ENCODE data around the gene ANKRD63.

- TF ChIP-seq, protein P1, sequence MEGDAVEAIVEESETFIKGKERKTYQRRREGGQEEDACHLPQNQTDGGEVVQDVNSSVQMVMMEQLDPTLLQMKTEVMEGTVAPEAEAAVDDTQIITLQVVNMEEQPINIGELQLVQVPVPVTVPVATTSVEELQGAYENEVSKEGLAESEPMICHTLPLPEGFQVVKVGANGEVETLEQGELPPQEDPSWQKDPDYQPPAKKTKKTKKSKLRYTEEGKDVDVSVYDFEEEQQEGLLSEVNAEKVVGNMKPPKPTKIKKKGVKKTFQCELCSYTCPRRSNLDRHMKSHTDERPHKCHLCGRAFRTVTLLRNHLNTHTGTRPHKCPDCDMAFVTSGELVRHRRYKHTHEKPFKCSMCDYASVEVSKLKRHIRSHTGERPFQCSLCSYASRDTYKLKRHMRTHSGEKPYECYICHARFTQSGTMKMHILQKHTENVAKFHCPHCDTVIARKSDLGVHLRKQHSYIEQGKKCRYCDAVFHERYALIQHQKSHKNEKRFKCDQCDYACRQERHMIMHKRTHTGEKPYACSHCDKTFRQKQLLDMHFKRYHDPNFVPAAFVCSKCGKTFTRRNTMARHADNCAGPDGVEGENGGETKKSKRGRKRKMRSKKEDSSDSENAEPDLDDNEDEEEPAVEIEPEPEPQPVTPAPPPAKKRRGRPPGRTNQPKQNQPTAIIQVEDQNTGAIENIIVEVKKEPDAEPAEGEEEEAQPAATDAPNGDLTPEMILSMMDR (IDR thresholded peaks at IDR 0.05), result no peak
- TF ChIP-seq POLR2A (IDR thresholded peaks at IDR 0.05), result no peak
- TF ChIP-seq POLR2AphosphoS5 (IDR thresholded peaks at IDR 0.05), result no peak
- TF ChIP-seq EP300 (IDR thresholded peaks at IDR 0.05; ENCODE audit: low read depth), result no peak
Observed at GRCh38 chr15:40313531-40314398, 30.9 kb upstream of the ANKRD63 start.
